ENCODE measurements around the gene MARF1.
"Not testable (repeated sequence)": the region's sequence is repeated elsewhere in the genome, so short reads cannot be mapped to it uniquely, and the experiment has no call there.

The MARF1 gene

DNA sequence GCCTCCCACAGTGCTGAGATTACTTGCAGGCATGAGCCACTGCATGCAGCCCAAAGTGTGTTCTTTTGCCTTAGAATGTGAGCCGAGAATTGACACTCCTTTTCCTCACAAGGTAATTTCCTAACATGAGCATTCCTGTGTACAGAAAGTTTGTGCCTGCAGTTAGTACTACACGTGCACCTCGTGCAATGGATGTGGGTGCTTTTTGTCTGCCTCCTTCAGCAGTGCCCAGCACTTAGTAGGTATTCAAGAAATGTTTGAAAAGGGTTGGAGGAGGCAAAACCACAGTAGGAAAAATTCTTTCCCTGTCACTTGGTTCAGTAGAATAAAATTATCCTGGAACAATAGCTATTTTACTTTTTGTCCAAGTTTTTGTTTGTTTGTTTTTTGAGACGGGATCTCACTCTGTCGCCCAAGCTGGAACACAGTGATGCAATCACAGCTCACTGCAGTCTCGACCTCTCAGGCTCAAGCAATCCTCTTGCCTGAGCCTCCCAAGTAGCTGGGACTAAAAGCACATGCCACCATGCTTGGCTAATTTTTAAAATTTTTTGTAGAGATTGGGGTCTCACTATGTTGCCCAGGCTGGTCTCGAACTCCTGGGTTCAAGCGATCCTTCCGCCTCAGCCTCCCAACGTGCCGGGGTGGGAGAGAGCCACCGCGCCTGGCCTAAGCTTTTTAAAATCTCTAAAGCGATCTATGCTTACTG lies 9.5 kb upstream of the MARF1 start:
- no peak for DNase-seq

DNA sequence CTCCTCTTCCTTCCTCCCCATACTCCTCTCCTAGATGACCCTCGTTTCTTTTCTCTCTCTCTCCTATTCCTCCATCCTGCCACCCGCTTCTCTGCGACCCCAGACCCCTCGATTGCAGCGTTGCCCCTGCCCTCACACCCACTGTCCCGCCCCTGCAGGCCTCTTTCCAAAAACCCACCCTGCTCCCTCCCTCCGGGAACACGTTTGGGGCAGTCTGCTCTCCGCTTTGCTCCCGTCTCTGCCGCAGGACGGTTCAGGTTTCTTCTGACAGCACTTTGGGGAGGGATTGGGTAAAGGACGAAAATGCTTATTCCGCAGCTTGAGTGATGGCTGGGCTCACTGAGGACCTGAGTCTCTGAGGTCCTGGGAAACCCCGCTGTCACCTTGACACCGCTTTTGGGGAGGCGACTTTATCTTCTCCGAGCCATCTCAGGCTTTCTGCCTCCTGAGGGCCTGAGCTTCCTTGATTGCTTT lies 7.8 kb upstream of the MARF1 start:
- peak; percentile 31 for DNase-seq

DNA sequence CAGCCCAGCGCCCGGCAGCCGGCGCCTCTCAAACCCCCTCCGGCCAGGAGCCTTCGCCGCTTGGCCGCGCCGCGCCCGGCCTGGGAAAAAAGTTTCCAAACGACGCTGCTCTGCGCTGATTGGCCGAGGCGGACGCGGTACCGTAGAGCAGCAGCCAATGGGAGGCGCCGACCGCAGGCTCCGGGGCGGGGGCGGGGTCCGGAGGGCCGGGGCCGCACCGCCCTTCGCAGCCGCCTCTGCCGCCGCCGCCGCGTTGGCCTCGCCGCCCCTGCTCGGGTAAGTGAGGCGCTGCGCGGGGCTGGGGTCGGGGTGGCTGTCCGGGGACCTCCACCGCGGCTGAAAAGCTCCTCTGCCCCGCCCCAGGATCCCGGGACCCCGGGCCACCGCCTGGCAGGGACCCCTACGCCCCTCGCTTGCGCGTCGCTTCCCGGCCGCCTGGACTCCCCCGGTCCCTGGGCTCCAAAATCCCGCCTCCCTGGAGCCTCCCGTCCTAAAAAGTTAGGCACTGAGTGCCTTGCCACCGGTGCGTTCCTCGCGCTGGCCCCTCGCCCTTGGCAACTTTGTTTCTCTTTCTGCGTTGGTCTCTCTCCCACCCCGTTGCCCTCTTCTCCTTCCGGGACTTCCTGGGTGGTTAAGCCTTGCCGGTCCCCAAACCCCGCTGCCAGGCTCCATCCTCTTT lies 7.2 kb upstream of the MARF1 start, which contains the start of gene NDE1:
TSS of gene NDE1 (plus strand) at position 227 of the 679 bp plus-strand sequence. CDS start 14,534 bp downstream, outside the sequence.
- peak; percentile 84 for DNase-seq

DNA sequence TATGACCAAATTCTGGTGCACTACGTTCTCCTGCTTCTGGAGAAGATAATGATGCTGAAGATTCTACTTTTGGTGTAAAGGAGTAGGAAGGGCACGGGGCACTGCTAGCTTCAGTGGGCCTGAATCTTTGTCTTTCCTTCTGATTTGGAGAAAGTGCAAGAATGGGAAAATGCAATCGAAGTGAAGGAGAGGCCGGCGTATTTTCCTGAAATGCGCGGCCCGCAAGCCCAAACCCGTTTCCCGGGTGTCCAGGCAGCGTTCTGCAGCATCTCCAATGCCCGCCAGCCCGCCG lies 6.7 kb upstream of the MARF1 start:
- DNase-seq: no peak

DNA sequence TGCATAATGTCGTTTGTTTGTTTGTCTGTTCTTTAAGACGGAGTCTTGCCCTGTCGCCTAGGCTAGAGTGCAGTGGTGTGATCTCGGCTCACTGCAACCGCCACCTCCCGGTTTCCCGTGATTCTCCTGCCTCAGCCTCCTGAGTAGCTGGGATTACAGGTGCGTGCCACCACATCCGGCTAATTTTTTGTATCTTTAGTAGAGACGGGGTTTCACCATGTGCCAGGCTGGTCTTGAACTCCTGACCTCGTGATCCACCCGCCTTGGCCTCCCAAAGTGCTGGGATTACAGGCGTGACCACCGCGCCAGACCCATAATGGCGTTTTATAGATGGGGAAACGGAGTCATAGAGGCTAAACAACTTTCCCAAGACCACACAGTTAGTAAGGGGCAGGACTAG lies 6.4 kb upstream of the MARF1 start:
- not testable (repeated sequence) for DNase-seq

DNA sequence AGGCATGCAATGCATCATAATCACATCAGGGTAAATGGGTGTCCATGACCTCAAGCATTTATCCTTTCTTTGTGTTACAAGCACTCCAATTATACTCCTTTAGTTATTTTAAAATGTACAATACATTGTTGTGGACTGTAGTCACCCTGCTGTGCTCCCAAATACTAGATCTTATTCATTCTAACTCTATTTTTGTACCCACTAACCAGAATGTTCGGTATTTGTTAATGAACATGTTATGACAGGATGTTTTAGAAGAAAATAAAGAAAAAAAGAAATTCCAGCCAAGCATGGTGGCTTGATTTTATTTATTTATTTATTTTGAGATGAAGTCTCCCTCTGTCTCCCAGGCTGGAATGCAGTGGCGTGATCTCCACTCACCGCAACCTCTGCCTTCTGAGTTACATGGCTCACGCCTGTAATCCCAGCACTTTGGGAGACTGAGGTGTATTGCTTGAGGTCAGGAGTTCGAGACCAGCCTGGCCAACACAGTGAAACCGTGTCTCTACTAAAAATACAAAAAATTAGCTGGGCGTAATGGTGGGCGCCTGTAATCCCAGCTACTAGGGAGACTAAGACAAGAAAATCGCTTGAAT lies 5.3 kb upstream of the MARF1 start:
- no peak for DNase-seq

DNA sequence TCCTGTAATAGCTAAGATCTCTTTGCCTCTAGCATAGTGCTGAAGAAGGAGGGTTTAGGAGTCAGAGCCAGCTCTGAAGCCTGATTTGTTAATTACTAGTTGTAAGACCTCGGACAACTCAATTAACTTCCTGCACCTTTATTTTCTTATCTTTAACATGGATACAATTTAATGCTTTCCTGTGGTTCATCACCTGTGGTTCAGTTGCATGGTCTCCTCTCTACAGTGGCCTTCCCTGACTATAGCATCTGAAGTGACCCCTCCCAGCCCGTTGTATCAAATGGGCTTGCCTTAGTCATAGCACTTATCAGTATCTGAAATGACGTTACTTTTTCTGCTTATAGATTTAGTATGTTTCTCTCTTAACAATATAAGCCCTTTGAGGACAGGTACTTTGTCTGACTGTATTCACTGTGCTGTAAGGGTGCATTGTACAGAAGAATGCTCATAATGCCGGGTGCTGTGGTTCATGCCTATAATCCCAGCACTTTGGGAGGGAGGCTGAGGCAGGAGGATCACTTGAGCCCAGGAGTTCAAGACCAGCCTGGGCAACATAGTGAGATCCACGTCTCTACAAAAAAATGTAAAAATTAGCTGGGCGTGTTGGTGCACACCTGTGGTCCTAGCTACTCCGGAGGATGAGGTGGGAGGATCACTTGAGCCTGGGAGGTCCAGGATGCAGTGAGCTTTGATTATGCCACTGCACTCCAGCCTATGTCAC lies 4.5 kb upstream of the MARF1 start:
- no peak for DNase-seq

DNA sequence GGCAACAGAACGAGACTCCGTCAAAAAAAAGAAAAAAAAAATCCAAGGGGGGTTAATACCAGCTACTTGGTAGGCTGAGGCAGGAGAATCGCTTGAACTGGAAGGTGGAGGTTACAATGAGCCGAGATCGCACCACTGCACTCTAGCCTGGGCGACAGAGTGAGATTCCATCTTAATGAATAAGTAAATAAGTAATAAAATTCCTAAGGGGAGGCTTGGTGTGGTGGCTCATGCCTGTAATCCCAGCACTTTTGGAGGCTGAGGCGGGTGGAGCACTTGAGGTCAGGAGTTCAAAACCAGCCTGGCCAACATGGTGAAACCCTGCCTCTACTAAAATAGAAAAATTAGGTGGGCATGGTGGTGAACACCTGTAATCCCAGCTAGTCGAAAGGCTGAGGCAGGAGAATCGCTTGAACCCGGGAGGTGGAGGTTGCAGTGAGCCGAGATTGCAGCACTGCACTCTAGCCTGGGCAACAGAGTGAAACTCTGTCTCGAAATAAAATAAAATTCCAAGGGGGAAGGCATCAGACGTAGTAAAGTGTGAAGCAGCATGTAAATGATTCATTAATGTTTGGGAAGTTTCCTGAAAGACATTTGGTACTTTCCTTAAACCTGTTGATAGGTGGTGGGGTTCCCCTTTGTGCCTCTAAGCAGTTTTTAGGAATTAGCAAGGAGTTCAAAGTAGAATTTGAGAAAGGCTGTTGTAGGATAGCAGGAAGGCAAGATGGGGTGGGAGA lies 3.8 kb upstream of the MARF1 start:
- not testable (repeated sequence) for DNase-seq

DNA sequence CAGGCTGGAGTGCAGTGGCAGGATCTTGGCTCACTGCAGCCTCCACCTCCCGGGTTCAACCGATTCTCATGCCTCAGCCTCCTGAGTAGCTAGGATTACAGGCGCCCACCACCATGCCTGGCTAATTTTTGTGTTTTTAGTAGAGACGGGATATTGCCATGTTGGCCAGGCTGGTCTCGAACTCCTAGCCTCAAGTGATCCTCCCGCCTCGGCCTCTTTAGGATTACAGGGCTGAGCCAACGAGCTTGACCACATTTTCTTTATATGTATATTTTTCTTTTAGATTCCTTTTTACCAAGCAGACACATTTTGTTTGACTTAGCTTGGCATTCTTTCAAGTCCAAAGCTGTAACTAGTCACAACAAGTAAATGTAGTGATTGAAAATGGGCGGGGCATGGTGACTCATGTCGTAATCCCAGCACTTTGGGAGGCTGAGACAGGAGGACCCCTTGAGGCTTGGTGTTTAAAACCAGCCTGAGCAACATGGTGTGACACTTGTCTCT lies 2.1 kb upstream of the MARF1 start:
- peak; percentile 8 for DNase-seq

DNA sequence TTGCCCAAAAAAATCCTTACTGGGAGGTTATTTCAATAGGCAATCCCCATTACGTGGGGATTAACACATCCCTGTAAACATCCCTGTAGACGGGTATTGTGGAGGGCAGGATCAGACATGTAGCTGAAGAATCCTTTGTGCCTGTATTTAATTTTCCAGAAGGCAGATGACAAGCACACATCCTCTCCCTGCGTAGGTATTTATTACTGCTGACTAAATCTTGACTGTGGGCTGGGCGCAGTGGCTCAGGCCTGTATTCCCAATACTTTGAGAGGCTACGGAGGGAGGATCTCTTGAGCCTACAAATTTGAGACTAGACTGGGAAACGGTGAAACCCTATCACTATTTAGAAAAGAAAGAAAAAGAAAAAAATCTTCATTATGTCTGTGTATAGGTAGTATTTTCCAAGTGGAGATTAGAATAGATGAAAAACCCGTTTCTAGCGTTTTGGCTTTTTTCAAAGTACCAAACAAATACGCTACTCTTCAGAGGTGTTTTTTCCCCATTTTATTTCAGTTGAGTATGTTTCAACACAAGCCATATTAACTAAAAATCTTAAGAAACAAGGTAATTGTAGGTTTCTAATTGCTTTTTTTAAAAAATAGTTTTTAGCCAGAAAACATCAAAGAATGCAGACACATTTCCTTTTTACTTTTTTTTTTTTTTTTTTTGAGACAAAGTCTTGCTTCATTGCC lies 1.5 kb upstream of the MARF1 start:
- no peak for DNase-seq

DNA sequence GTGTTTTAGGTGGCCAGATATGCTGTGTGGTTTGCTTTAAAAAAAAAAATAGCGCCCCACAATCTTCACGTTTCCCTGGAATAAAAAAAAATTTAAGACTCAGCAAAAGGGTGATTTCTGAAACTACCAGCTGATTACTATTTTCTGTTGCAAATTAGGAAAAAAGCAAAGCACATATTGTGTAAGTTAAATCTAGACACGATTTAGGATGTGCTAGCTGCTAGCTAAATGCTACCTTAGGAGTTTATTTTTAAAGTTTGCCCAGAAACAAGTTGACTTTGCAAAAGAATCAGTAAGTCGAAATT lies 944 bp upstream of the MARF1 start:
- DNase-seq: no peak

DNA sequence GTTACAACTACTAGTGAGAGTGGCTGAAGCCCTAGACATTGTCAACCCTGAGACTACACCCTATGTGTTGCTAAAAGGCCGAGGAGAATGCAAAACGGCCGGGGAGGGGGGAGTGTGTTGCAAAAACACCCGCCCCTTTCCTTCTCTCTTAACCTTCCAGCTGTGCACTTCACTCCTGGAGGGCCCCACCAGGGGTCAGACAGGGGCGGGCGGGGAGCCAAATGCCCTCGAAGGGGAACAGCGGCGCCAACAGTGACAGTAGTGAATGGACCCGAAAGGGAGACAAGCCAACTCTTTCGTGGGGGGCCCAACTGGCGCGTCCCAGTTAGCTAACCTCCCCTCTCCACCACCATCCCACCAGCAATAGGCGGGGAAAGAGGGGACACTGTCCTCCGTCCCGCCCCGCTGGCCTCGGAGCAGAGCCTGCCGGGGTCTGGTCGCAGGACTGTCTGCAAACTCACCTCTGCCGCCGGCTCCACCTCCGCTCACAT lies 352 bp downstream of the MARF1 start:
- peak; percentile 74 for DNase-seq

DNA sequence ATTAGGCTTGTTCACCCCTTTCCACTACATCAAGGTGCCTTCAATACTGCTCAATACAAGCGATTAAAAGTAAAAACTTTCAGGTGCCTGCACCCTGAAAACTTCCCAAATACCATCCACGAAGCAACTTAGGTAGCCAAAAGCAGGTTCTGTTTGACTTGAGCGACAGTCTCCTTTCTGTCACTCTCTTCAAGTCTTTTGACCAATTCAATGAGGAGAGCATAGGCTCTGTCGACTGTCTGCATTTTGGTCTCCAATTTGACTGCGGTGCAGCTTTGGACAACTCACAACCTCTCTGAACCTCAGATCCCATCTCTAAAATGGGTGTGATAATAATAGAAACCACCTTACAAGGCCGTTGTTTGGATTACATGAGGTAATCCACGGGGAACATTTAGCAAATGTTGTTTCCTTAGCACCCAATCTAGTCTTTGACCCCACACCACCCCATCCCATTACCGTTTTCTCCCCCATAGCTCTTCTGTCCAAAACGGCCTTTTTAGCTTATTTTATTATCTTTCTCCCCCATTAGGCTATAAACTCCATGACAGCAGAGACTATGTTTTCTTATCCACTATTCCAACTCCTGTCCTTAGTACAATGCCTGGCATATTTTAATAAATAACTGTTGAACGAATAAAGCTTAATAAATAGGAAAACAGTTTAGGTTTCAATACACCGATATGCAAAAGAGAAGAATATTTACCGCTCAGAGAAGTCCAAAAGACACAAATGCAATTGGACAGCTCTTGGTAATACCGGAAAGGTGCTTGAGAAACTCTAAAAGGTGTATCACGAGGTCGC lies 999 bp downstream of the MARF1 start:
- DNase-seq: no peak

DNA sequence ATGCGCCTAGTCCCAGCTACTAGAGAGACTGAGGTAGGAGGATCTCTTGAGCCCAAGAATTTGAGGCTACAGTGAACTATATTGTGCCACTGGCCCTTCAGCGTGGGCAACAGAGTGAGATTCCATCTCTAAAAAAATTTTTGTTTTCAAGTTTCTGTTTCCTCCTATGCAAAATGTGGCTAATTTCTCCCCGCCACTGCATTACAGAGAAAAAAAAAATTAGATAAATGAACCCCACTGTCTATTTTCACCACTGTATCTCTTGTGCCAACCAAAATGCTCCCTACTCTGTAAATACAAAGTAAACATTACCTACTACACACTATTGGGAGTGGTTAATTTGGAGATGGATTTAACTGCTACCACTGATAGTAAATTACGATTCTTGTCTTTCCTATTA lies 2.0 kb downstream of the MARF1 start:
- no peak for DNase-seq

DNA sequence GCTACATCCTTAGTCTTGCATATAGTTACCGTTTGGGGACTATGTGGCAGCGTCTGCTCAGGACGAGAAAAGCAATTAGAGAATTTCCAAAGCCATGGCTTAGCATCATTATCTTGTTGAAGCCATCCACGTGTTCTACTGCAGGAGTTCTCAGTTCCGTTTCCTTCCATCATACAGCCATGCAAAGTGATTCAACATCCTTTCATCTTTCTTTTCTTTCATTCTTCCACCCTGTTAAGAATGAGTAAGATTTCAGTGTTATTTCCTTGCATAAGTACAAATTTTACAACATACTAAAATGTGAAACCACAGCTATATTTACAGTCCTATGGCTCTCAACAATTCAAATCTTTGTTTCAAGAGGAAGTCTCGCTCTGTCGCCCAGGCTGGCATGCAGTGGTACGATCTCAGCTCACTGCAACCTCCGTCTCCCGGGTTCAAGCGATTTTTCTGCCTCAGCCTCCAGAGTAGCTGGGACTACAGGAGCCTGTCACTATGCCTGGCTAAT lies 3.8 kb downstream of the MARF1 start:
- DNase-seq: no peak

DNA sequence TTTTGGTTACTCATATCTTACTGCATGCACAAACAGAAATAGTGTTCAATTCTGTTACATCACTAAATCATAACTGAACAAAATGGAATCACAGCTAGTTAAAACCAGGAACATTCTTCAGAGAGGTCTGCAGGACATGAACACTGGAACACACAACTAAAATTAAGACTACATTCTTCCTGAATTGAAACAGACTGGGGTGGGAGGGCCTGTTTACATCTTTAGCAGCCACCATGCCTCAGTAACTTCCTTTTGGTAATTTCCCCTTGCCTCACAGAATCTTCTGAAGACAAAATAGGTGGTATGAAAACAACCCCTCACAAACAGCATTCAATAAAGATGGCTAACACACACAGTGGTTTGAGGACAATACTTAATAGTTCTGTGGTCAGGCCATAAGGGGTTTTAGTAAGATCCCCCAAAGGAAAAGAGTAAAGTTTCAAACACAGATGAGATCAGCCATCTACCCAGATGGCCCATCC lies 6.5 kb downstream of the MARF1 start:
- DNase-seq: no peak

DNA sequence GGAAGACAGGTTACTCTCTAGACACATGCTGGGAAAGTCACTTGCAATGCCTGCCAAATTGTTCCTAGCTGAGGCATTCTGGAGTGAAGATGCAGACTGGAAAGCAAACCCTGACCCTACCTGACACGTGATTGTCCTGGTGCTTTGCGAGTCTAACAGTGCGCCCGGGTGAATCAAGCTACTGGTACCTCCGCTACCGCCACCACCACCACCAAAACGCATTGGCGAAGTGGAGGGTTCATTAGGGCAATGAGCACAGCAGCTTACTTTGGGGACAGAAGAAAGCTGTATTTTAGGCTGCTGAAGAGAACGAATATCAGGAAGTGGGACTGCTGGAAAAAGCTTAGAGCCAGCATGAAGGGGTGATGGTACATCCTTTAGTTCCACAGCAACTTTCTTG lies 7.0 kb downstream of the MARF1 start:
- no peak for DNase-seq

DNA sequence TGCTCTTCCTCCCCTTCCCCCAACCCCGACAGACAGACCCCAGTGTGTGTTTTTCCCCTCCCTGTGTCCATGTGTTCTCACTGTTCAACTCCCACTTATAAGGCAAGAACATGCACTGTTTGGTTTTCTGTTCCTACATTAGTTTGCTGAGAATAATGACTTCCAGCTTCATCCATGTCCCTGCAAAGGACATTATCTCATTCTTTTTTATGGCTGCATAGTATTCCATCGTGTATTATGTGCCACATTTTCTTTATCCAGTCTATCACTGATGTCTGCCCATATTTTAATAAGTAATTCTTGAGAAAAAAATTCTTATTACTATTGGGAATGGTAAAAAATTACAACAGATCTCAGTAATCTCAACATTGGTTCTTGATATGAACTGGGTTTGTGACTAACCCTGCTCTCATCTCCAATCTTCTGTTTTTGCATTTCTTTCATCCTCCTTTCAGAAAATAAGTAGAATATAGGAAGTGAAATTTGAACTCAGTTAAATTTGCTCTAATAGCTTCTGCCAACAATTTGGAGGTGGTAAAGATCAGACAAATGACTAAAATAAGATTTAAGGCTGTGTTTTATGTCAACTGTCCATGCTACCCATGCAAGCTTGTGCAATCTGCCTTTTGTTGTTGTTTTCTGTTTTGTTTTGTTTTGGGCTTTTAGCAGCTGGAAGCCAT lies 11.1 kb downstream of the MARF1 start:
- no peak for DNase-seq

DNA sequence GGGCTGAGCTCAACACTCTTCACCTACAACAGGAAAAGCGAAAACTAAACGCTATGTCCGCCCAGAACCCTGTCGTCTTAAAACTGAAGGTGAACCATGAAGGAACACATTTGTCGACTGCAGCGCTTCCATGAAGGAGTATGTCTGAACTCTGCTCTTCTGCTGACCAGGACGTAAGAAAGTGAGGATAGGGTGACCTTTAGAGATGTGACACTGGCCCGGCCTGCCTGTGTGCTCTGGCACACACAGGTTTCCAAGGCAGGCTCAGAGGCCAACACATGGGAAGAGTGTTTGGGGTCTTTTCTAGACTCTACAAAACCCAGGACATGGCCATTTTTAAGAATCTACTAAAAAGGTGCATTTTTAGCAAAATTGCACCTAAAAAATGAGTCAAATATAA lies 21.1 kb downstream of the MARF1 start:
- DNase-seq: no peak

DNA sequence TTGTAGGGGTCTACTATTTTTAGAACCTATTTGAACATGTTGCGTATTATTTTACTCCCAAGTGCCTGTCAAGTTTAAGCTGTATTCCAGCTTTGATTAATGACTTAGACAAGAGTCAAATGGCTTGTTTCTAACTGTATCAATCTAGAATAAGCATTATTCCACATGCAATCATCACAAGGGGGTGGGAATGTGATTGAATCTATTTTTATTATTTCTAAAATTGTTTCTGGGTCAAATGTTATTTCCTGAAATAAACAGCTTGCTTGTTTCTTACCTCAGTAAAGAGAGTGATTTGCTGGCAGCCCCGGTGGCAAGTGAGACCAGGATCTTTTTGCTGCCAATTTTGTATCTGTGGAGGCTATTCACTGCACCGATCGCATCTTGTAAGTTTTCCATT lies 21.5 kb downstream of the MARF1 start:
- DNase-seq: no peak

Data from stimulated activated naive CD4-positive, alpha-beta T cell treated with Interleukin-2 at 50 U/mL for 16 hours (primary cell).